Neural progenitor cell (in vitro differentiated cells): ENCODE data around the gene MFRP.

ENCODE experiments used
- CTCF ChIP-seq: fragments of 200-600 bp; sonication (generic); IDR thresholded peaks from 2 replicates; pipeline ENCODE4 v1.5.1; 2017; ENCODE audit warnings: antibody characterized with exemption, mild to moderate bottlenecking
- EZH2 ChIP-seq: fragments of 200-600 bp; sonication (generic); IDR thresholded peaks from 2 replicates; pipeline ENCODE4 v1.6.1; 2017; ENCODE audit warnings: antibody characterized with exemption, mild to moderate bottlenecking, moderate library complexity

- TF ChIP-seq CTCF (no peak), EZH2 (no peak)
These were observed 8.8 kb upstream of the MFRP start for GRCh38 chr11:119355091-119355843.
